Small intestine (tissue), 7 donors: Measurements from ENCODE around the gene CEMIP. TPM values are rescaled to one million over a fixed set of nuclear protein-coding genes. Genes with fewer than 3 reads are reported as not detected.

ENCODE experiments used
- DNase-seq, 2 donors: peaks; one replicate each; pipeline versions ENCODE4 v3.0.0 to v3.0.0-alpha.2; 2013
- FAIRE-seq: peaks from 2 replicates; lab custom pipeline; 2012; peaks lifted over from hg19 to GRCh38; lab: Jason Lieb, UNC
- H3K27ac ChIP-seq, 3 donors: one replicate each; pipeline ENCODE4 v1.5.1; 2013; ENCODE audit warnings: low read length in 2 of 3, mild to moderate bottlenecking in 2 of 3, control low read depth in 1 of 3, inconsistent platforms in 1 of 3, low read depth in 1 of 3, moderate library complexity in 1 of 3
- H3K27me3 ChIP-seq, 3 donors: one replicate each; pipeline ENCODE4 v1.6.1; 2013; ENCODE audit warnings: low read length in 3 of 3, inconsistent platforms in 1 of 3; ENCODE audit not compliant: control insufficient read depth in 3 of 3, insufficient read depth in 3 of 3
- H3K36me3 ChIP-seq, 3 donors: one replicate each; pipeline ENCODE4 v1.6.1; 2013; ENCODE audit warnings: low read length in 3 of 3, inconsistent platforms in 1 of 3, low read depth in 1 of 3, mild to moderate bottlenecking in 1 of 3, moderate library complexity in 1 of 3; ENCODE audit not compliant: control insufficient read depth in 3 of 3, insufficient read depth in 2 of 3
- H3K4me1 ChIP-seq, 3 donors: one replicate each; pipeline ENCODE4 v1.6.1; 2013; ENCODE audit warnings: low read length in 2 of 3, inconsistent platforms in 1 of 3, low read depth in 1 of 3, mild to moderate bottlenecking in 1 of 3, moderate library complexity in 1 of 3; ENCODE audit not compliant: control insufficient read depth in 3 of 3, insufficient read depth in 2 of 3
- H3K4me3 ChIP-seq, 3 donors: one replicate each; pipeline ENCODE4 v1.5.1; 2013; ENCODE audit warnings: low read length in 3 of 3, control low read depth in 1 of 3, inconsistent platforms in 1 of 3, low read depth in 1 of 3, mild to moderate bottlenecking in 1 of 3, moderate library complexity in 1 of 3
- H3K9me3 ChIP-seq, 2 donors: one replicate each; pipeline ENCODE4 v1.6.1; 2013; ENCODE audit warnings: low read depth in 1 of 2, low read length in 1 of 2; ENCODE audit not compliant: control insufficient read depth in 2 of 2, insufficient read depth in 1 of 2
- WGBS, 3 donors: extraction: QIAGEN DNeasy Blood & Tissue Kit; methylation state at CpG; one replicate each; pipeline ENCODE4 v1.1.7; 2013; 5-methylcytosine and 5-hydroxymethylcytosine counted together
- polyA plus RNA-seq, 4 donors: library from polyadenylated mRNA; stranded (reverse) in 3 of 4; unstranded in 1 of 4; fragments of 200-250 nt in 3 of 4; fragments of 120-200 nt in 1 of 4; gene quantifications; one replicate each; pipeline versions ENCODE4 v1.2.1 to v1.2.3, GENCODE V29; 2013
- donor health status: healthy with polysubstance abuse.
- donor health status: control.
- donor health status: control.
- donor health status: Bipolar disorder and iron deficiency.
- donor health status: healthy.

CEMIP gene
- polyA plus RNA-seq, 4 donors, result 0.27 to 1.4 (median 0.93) TPM

- WGBS, 3 donors, result 92 to 99% (median 95%) methylated on average over 2 of the region's 2 CpGs
- Histone ChIP-seq H3K9me3 (no peaks in the 10 kb centered on the region), H3K27ac (no peak overlapping the region), H3K4me3 (no peak overlapping the region), H3K4me1 (no peaks in the 10 kb centered on the region), H3K27me3 (no peaks in the 10 kb centered on the region), H3K36me3 (peaks cover 0 to 2% (median 0%) of the 10 kb centered on the region in 3 donors)
- FAIRE-seq (no peak), DNase-seq (no peak)
Observed at GRCh38 chr15:80931191-80931590, 152.0 kb downstream of the CEMIP start.

- 93 to 97% (median 94%) methylated on average over 20 of the region's 20 CpGs for WGBS, 3 donors
- Histone ChIP-seq H3K4me3 (no peak overlapping the region), H3K9me3 (no peaks in the 10 kb centered on the region), H3K4me1 (no peaks in the 10 kb centered on the region), H3K27ac (no peak overlapping the region), H3K27me3 (no peaks in the 10 kb centered on the region), H3K36me3 (peaks cover 0 to 6% (median 0%) of the 10 kb centered on the region in 3 donors)
- DNase-seq (no peak), FAIRE-seq (no peak)
Observed at GRCh38 chr15:80931721-80932512, 152.7 kb downstream of the CEMIP start.

- Histone ChIP-seq H3K36me3 (peaks cover 0 to 8% (median 0%) of the 10 kb centered on the region in 3 donors), H3K4me1 (no peaks in the 10 kb centered on the region), H3K27me3 (no peaks in the 10 kb centered on the region), H3K9me3 (no peaks in the 10 kb centered on the region), H3K27ac (no peak overlapping the region), H3K4me3 (no peak overlapping the region)
- DNase-seq, result no peak
- 70 to 86% (median 71%) methylated on average over 5 of the region's 5 CpGs for WGBS, 3 donors
- no peak for FAIRE-seq
Observed at GRCh38 chr15:80932513-80932815, 153.3 kb downstream of the CEMIP start.

GRCh38 chr15:80932989-80933388, 153.8 kb downstream of the CEMIP start:
- no peak overlapping the region for H3K4me3 ChIP-seq
- DNase-seq (peak in 1 of 2 donors; percentile 16), FAIRE-seq (no peak)
- no peak overlapping the region for H3K27ac ChIP-seq
- peaks cover 0 to 11% (median 0%) of the 10 kb centered on the region in 3 donors for H3K36me3 ChIP-seq
- H3K9me3 ChIP-seq, result no peaks in the 10 kb centered on the region
- no peaks in the 10 kb centered on the region for H3K27me3 ChIP-seq
- H3K4me1 ChIP-seq, result no peaks in the 10 kb centered on the region
- 73 to 96% (median 89%) methylated on average over 15 of the region's 15 CpGs for WGBS, 3 donors

DNA sequence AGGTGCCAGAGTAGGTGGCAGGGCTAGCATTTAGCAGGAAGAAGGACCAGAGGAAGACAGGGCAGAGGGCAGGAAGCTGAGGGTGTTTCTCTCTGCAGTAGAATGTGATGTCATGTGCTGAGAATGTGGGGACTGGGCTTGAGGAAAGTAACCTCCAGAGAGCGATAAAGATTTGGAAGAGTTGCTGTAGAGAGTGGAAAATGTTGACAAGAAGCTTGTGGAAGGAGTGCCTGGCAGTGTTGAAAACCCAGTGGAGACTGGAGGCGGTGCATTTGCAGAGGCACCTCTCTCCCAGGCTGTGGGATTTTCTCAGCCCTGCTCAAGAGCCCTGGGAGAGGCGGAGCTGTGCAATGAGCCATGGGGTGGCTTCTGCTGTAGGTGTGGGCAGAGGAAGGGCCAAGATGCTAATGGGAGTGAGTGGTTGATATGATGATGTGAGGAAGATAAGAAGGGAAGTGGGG, 155.6 kb downstream of the CEMIP start:
- H3K27ac ChIP-seq, result no peak overlapping the region

DNA sequence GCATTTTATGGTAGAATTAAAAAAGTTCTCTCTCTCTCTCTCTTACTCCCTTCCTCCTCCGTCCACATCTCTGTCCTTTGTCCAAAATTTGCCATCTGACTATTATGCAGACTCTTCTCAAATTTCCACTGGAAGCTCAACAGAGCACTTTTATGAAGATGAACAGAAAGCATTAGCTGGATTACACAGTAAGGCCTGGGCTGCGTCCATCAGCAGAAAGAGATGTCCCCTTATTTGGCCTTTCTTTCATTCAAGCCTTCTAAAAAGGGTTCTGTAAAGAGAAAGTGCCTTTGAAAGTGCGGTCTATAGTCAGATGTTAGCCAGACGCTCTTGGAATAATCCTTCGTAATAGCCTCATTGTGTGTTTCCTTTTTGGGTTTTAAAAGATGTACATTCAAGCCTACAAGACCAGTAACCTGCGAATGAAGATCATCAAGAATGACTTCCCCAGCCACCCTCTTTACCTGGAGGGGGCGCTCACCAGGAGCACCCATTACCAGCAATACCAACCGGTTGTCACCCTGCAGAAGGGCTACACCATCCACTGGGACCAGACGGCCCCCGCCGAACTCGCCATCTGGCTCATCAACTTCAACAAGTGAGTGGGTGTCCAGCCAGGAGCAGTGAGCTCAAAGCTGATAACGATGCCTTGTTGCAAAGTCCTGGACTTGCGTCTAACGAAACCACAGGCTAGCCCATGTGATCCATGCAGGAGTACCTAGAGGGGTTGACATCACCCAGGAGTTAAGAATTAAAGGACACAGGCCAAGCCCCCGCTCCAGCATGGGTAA, 157.3 kb downstream of the CEMIP start:
- Histone ChIP-seq H3K27ac (no peak overlapping the region), H3K4me3 (no peak overlapping the region), H3K4me1 (no peaks in the 10 kb centered on the region), H3K36me3 (peaks cover 0 to 21% (median 3%) of the 10 kb centered on the region in 3 donors), H3K27me3 (no peaks in the 10 kb centered on the region), H3K9me3 (no peaks in the 10 kb centered on the region)
- 94 to 97% (median 94%) methylated on average over 16 of the region's 16 CpGs for WGBS, 3 donors
- FAIRE-seq (no peak), DNase-seq (no peak)

More for the DNA sequence above, 155.6 kb downstream of the CEMIP start:
- Histone ChIP-seq H3K4me3 (no peak overlapping the region), H3K36me3 (peaks cover 0 to 11% (median 0%) of the 10 kb centered on the region in 3 donors), H3K27me3 (no peaks in the 10 kb centered on the region), H3K4me1 (no peaks in the 10 kb centered on the region), H3K9me3 (no peaks in the 10 kb centered on the region)
- no peak for FAIRE-seq
- no peak for DNase-seq
- WGBS, 3 donors, result 90 to 97% (median 94%) methylated on average over 3 of the region's 3 CpGs

DNA sequence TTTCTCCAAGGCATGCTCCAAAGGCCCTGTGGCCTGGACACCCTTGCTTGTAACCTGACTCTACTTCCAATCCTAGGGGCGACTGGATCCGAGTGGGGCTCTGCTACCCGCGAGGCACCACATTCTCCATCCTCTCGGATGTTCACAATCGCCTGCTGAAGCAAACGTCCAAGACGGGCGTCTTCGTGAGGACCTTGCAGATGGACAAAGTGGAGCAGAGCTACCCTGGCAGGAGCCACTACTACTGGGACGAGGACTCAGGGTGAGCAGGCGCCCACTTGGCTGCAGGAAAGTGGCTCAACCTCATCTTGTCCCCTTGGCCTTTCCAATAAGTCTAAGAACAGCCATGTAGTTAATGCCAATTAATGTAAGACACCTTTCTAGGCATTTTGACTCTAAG, 158.5 kb downstream of the CEMIP start:
- no peak for DNase-seq
- Histone ChIP-seq H3K36me3 (peaks cover 0 to 29% (median 3%) of the 10 kb centered on the region in 3 donors), H3K4me3 (no peak overlapping the region), H3K9me3 (no peaks in the 10 kb centered on the region), H3K27me3 (no peaks in the 10 kb centered on the region), H3K4me1 (no peaks in the 10 kb centered on the region), H3K27ac (no peak overlapping the region)
- WGBS, 3 donors, result 96 to 99% (median 98%) methylated on average over 12 of the region's 12 CpGs
- no peak for FAIRE-seq

GRCh38 chr15:80939216-80939615, 160.0 kb downstream of the CEMIP start:
- no peaks in the 10 kb centered on the region for H3K27me3 ChIP-seq
- no peak overlapping the region for H3K4me3 ChIP-seq
- H3K9me3 ChIP-seq, result no peaks in the 10 kb centered on the region
- 92 to 96% (median 94%) methylated on average over 3 of the region's 3 CpGs for WGBS, 3 donors
- DNase-seq, result no peak
- no peak for FAIRE-seq
- no peaks in the 10 kb centered on the region for H3K4me1 ChIP-seq
- H3K36me3 ChIP-seq, result peaks cover 0 to 34% (median 3%) of the 10 kb centered on the region in 3 donors
- H3K27ac ChIP-seq, result no peak overlapping the region
